Endothelial cell of umbilical vein (primary cell): ENCODE results near the gene CHRNA7. TPM values are rescaled to one million over a fixed set of nuclear protein-coding genes. Genes with fewer than 3 reads are reported as not detected.

Experiments
- BruUV-seq: library from RNA; stranded (reverse); fragments of 400-500 nt; replicated peaks from 2 replicates; lab custom pipeline; 2021; lab: Mats Ljungman, UMichigan
- CTCF ChIA-PET: fragments of 300-600, 350-600 bp; sonication (Branson Sonifier 250); formaldehyde crosslinking; loops from one replicate; lab custom pipeline; 2021; ENCODE audit warnings: antibody characterized with exemption, inconsistent platforms; lab: Charles Lee
- POLR2A ChIA-PET: fragments of 300-600, 350-600 bp; sonication (Branson Sonifier 250); formaldehyde crosslinking; loops from one replicate; lab custom pipeline; 2021; ENCODE audit warnings: antibody characterized with exemption, inconsistent platforms; lab: Charles Lee
- DNase-seq: peaks from one replicate; pipeline ENCODE4 v3.0.0-alpha.2; 2011; ENCODE audit warnings: low read depth, low spot score
- FAIRE-seq: peaks from 2 replicates; lab custom pipeline; 2011; peaks lifted over from hg19 to GRCh38; lab: Jason Lieb, UNC
- H2AFZ ChIP-seq: 2 replicates; pipeline ENCODE4 v1.6.0; 2012; ENCODE audit warnings: low read depth, low read length, control low read depth, inconsistent platforms
- H3K27ac ChIP-seq: 2 replicates; pipeline ENCODE4 v1.5.1; 2011; ENCODE audit warnings: low read depth, mild to moderate bottlenecking, control low read depth, low read length, moderate library complexity; ENCODE audit not compliant: insufficient read depth
- H3K27me3 ChIP-seq, 2 experiments: 2 replicates each; pipeline versions ENCODE4 v1.6.0 to v1.6.1; 2011; ENCODE audit warnings: low read length in 2 of 2, mixed read lengths in 1 of 2; ENCODE audit not compliant: control insufficient read depth in 2 of 2, insufficient read depth in 2 of 2
- H3K36me3 ChIP-seq, 2 experiments: 2 replicates in 1 of 2; 3 replicates in 1 of 2; pipeline ENCODE4 v1.5.1; 2011; ENCODE audit warnings: low read length in 2 of 2, mild to moderate bottlenecking in 1 of 2, moderate library complexity in 1 of 2; ENCODE audit not compliant: control insufficient read depth in 2 of 2, insufficient read depth in 2 of 2; ENCODE audit errors: extremely low read depth in 1 of 2
- H3K4me1 ChIP-seq: 3 replicates; pipeline ENCODE4 v1.5.1; 2011; ENCODE audit warnings: mild to moderate bottlenecking, low read length; ENCODE audit not compliant: control insufficient read depth, insufficient read depth; ENCODE audit errors: extremely low read depth
- H3K4me2 ChIP-seq: 2 replicates; pipeline ENCODE4 v1.6.1; 2011; ENCODE audit warnings: low read length, control low read depth, mixed read lengths; ENCODE audit not compliant: insufficient read depth
- H3K4me3 ChIP-seq, 3 experiments: fragments of 200-600 bp in 1 of 3; sonication (generic), shearing (Covaris generic) in 1 of 3; replicated peaks in 1 of 3; 2 replicates each; pipeline ENCODE4 v1.5.1; 2011 to 2016; ENCODE audit warnings: control low read depth in 3 of 3, low read length in 3 of 3, mild to moderate bottlenecking in 2 of 3, inconsistent platforms in 1 of 3, low read depth in 1 of 3, moderate library complexity in 1 of 3; ENCODE audit not compliant: insufficient read depth in 1 of 3
- H3K79me2 ChIP-seq: 2 replicates; pipeline ENCODE4 v1.6.0; 2012; ENCODE audit warnings: low read length, inconsistent platforms; ENCODE audit not compliant: control insufficient read depth, insufficient read depth
- H3K9ac ChIP-seq: replicated peaks from 2 replicates; pipeline ENCODE3; 2011; ENCODE audit warnings: low read length, control low read depth; ENCODE audit not compliant: insufficient read depth; ENCODE audit errors: extremely low read depth
- H3K9me1 ChIP-seq: replicated peaks from 3 replicates; pipeline ENCODE4 v1.6.0; 2011; ENCODE audit warnings: mild to moderate bottlenecking, low read length; ENCODE audit not compliant: control insufficient read depth, insufficient read depth; ENCODE audit errors: extremely low read depth
- H3K9me3 ChIP-seq: replicated peaks from 2 replicates; pipeline ENCODE4 v1.5.1; 2012; ENCODE audit warnings: low read length, inconsistent platforms; ENCODE audit not compliant: control insufficient read depth, insufficient read depth
- H4K20me1 ChIP-seq: replicated peaks from 2 replicates; pipeline ENCODE3; 2011; ENCODE audit warnings: mild to moderate bottlenecking, low read length; ENCODE audit not compliant: control insufficient read depth, insufficient read depth; ENCODE audit errors: extremely low read depth
- CTCF ChIP-seq, 2 donors: IDR thresholded peaks; 1 replicate in 1 of 2; 2 replicates in 1 of 2; pipeline ENCODE4 v1.5.1; 2011; ENCODE audit warnings: low read length in 2 of 2, mild to moderate bottlenecking in 2 of 2, moderate library complexity in 2 of 2, control low read depth in 1 of 2, inconsistent platforms in 1 of 2, low read depth in 1 of 2; ENCODE audit not compliant: insufficient read depth in 1 of 2; ENCODE audit errors: extremely low read depth in 1 of 2
- EZH2 ChIP-seq: IDR thresholded peaks from 2 replicates; pipeline ENCODE4 v1.6.1; 2012; ENCODE audit warnings: borderline replicate concordance, low read depth, mild to moderate bottlenecking, moderate library complexity, low read length, inconsistent platforms; ENCODE audit not compliant: severe bottlenecking
- FOS ChIP-seq: IDR thresholded peaks from 2 replicates; pipeline ENCODE4 v1.6.1; 2011; ENCODE audit warnings: mild to moderate bottlenecking, low read length, moderate library complexity, borderline replicate concordance; ENCODE audit not compliant: insufficient read depth
- GATA2 ChIP-seq: IDR thresholded peaks from 2 replicates; pipeline ENCODE4 v1.7.0; 2011; ENCODE audit warnings: low read depth, mild to moderate bottlenecking, moderate library complexity, mixed read lengths, low read length; ENCODE audit not compliant: insufficient read length, insufficient read depth
- JUN ChIP-seq: IDR thresholded peaks from 2 replicates; pipeline ENCODE4 v1.6.1; 2011; ENCODE audit warnings: borderline replicate concordance, low read depth; ENCODE audit not compliant: insufficient read length, insufficient read depth
- MAX ChIP-seq: IDR thresholded peaks from 2 replicates; pipeline ENCODE4 v1.6.1; 2011; ENCODE audit not compliant: insufficient read depth, insufficient read length
- MYC ChIP-seq: IDR thresholded peaks from one replicate; pipeline ENCODE4 v1.6.1; 2011; ENCODE audit warnings: mild to moderate bottlenecking, low read depth, low read length
- POLR2A ChIP-seq: IDR thresholded peaks from 2 replicates; pipeline ENCODE4 v1.6.1; 2012; ENCODE audit warnings: low read depth, mild to moderate bottlenecking, control low read depth, low read length
- POLR2AphosphoS5 ChIP-seq: IDR thresholded peaks from 2 replicates; pipeline ENCODE4 v1.6.1; 2012; ENCODE audit warnings: low read depth, mild to moderate bottlenecking, control low read depth, low read length, moderate library complexity; ENCODE audit not compliant: insufficient read depth
- dilution Hi-C: fragments of 300-500 bp; cut with MboI; formaldehyde crosslinking; loops from one replicate; pipeline ENCODE4 v1.15.0; 2019; ENCODE audit warnings: low sequenced_read_pairs; ENCODE audit not compliant: extremely low pct_ligation_motif_present
- intact Hi-C: fragments of 100-400 bp; cut with micrococcal nuclease; formaldehyde crosslinking; loops from one replicate; pipeline ENCODE4 v1.10.0; 2022
- polyA plus RNA-seq, 4 experiments: library from polyadenylated mRNA; depleted of rRNA in 3 of 4; stranded (reverse) in 3 of 4; unstranded in 1 of 4; fragments of >200 nt; gene quantifications; 2 replicates each; pipeline versions ENCODE4 v1.2.1 to v1.2.3, GENCODE V29; 2011 to 2012; ENCODE audit warnings: missing spikeins in 1 of 4
- total RNA-seq: library from RNA; stranded (reverse); gene quantifications from 2 replicates; pipeline ENCODE4 v1.2.3, GENCODE V29; 2021

Gene CHRNA7
- total and polyA plus RNA-seq, 2 donors (not counting 3 experiments of a cell fraction or from before 2014, with no cell fraction given), result 0.70 to 2.6 TPM

GRCh38 chr15:32129815-32130214 is 99.5 kb downstream of the CHRNA7 start:
- TF ChIP-seq CTCF (IDR thresholded peaks at IDR 0.05; ENCODE audit: extremely low read depth in 1 of 2, insufficient read depth in 1 of 2, low read depth in 1 of 2, low read length in 2 of 2) (no peak), JUN (no peak), MAX (no peak), FOS (no peak), GATA2 (no peak), POLR2A (no peak), MYC (no peak), EZH2 (no peak), POLR2AphosphoS5 (no peak)
- intact Hi-C loops, result loop anchor here (10.0 kb wide), 1 partner anchor 45 kb away; no protein-coding TSS in a partner anchor
- H3K9me1 ChIP-seq, result no peaks in the 10 kb centered on the region
- H3K4me1 ChIP-seq, result no peaks in the 10 kb centered on the region
- no peaks in the 10 kb centered on the region for H4K20me1 ChIP-seq
- ChIA-PET CTCF (no interaction called here), POLR2A (no interaction called here)
- FAIRE-seq (no peak), DNase-seq (no peak)
- no peaks in the 10 kb centered on the region for H3K79me2 ChIP-seq
- BruUV-seq, result no TSS peak
- no peak overlapping the region for H3K9ac ChIP-seq
- no peak overlapping the region for H3K4me2 ChIP-seq
- H3K27me3 ChIP-seq, result no peaks in the 10 kb centered on the region
- no peak overlapping the region for H3K27ac ChIP-seq
- H3K4me3 ChIP-seq, result no peak overlapping the region
- no peaks in the 10 kb centered on the region for H3K9me3 ChIP-seq
- no peak overlapping the region for H2AFZ ChIP-seq
- no peaks in the 10 kb centered on the region for H3K36me3 ChIP-seq
- dilution Hi-C loops, result no loop called here
